ENCODE measurements around the gene CIDEB. TPM values are rescaled to one million over a fixed set of nuclear protein-coding genes. Genes with fewer than 3 reads are reported as not detected.

Gene CIDEB
- total and polyA plus RNA-seq, 2 of the 13 experiments (the other 11 are each of a cell fraction or from before 2014, with no cell fraction given) = 35.8 to 110 TPM

- TF ChIP-seq HINFP (CRISPR knock-in tag; IDR thresholded peaks at IDR 0.05; ENCODE audit: low read depth) (peak; percentile 88; the same call in 1 of the 2 replicates), ZBTB34 (CRISPR knock-in tag; IDR thresholded peaks at IDR 0.05) (peak; percentile 70), MYPOP (CRISPR knock-in tag; IDR thresholded peaks at IDR 0.05) (no peak), ADNP (CRISPR knock-in tag; IDR thresholded peaks at IDR 0.05) (no peak), NCOA5 (CRISPR knock-in tag; IDR thresholded peaks at IDR 0.05) (no peak), ZNF296 (CRISPR knock-in tag; conservative IDR thresholded peaks at IDR 0.05) (no peak), ZFP41 (CRISPR knock-in tag; IDR thresholded peaks at IDR 0.05; ENCODE audit: borderline replicate concordance) (peak; percentile 89; the same call in 1 of the 2 replicates), ZNF343 (CRISPR knock-in tag; IDR thresholded peaks at IDR 0.05) (peak; percentile 97), ZNF142 (CRISPR knock-in tag; IDR thresholded peaks at IDR 0.05) (no peak), NFIB (CRISPR knock-in tag; IDR thresholded peaks at IDR 0.05; ENCODE audit: borderline replicate concordance) (no peak), ARID4A (CRISPR knock-in tag; IDR thresholded peaks at IDR 0.05; ENCODE audit: borderline replicate concordance) (no peak), KAT2B (IDR thresholded peaks at IDR 0.05; ENCODE audit: borderline replicate concordance, low read depth, low read length) (no peak), ZNF230 (CRISPR knock-in tag; IDR thresholded peaks at IDR 0.05) (peak; percentile 82), MATR3 (CRISPR knock-in tag; IDR thresholded peaks at IDR 0.05) (no peak)
These were observed at the start of gene CIDEB (continued) for GRCh38 chr14:24307575-24308341.

Data from HepG2 (cell line).